CD4-positive, alpha-beta T cell treated with Interleukin-15 for 1 hour (primary cell): ENCODE measurements around the gene CLSTN2.

Experiments
- DNase-seq: peaks from one replicate; pipeline ENCODE4 v3.0.0-alpha.2; 2020

The CLSTN2 gene

GRCh38 chr3:140055092-140055791 is 120.3 kb downstream of the CLSTN2 start:
- DNase-seq = no peak

- no peak for DNase-seq
These were observed 121.1 kb downstream of the CLSTN2 start for GRCh38 chr3:140056047-140056446.

GRCh38 chr3:140061211-140061610 is 126.2 kb downstream of the CLSTN2 start:
- DNase-seq = no peak

DNA sequence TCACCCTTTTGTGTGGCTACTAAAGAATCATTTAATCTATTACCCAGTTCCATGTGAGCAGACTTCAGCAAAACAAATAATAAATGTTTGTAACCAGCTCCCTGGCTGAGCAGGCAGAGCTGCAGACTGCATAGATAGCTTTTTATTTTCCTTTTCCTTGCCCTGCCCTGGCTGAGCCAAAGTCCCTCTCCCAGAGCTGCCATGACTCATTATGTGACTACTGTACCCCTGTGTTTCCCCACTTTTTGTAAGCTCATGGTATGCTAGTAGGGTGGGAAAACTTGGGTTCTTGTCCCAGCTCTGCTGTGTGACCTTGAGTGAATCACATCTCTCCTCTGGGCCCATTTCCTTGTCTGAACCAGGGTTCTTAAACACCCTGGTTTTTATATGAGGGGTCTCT is 127.5 kb downstream of the CLSTN2 start:
- DNase-seq = no peak

GRCh38 chr3:140067487-140067886 is 132.5 kb downstream of the CLSTN2 start:
- DNase-seq = no peak

- no peak for DNase-seq
These were observed 133.6 kb downstream of the CLSTN2 start for GRCh38 chr3:140068494-140069017.

- DNase-seq = no peak
These were observed 138.5 kb downstream of the CLSTN2 start for GRCh38 chr3:140073278-140074045.

GRCh38 chr3:140076552-140076951 is 141.6 kb downstream of the CLSTN2 start:
- DNase-seq = no peak

- DNase-seq = no peak
These were observed 142.4 kb downstream of the CLSTN2 start for GRCh38 chr3:140077406-140077805.

DNA sequence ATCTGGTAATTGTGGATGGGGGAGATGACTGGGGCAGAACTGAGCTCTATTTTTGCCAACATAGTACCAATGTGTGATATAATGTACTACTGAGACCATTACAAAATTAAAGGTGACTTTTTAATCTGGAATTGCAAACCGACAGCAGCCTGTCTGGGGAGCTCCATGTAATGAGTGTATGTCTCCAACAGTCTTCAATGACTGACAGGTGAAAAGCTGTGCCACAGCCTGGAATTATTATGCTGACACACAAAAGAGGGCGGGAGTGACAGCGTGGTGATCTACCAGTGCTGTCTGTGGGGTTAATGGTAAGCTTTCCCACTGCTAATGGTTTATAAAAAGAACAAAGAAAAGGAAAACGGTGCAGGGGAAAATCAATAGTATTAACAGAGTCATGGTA is 143.4 kb downstream of the CLSTN2 start:
- DNase-seq = no peak

- no peak for DNase-seq
These were observed 144.0 kb downstream of the CLSTN2 start for GRCh38 chr3:140078940-140079339.

GRCh38 chr3:140081887-140082286 is 146.9 kb downstream of the CLSTN2 start:
- DNase-seq = no peak

DNA sequence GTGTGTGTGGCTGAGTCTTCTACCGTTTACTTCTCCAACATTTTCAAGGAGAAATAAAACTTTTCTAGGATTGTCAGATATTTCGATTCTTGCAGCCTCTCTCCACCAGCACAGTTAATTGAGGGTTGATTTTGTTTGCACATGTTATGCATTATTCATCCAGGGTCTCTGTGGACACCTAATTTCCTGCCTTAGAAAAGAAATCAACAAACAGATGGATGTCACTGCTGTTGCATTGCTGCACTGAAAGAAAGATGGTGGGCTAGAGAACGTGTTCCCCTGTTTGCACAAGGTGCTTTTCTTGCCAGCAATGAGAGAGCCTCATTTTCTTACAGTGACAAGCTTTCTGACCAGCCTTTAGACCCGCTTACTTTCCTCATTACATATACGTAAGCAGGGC is 150.0 kb downstream of the CLSTN2 start:
- no peak for DNase-seq

DNA sequence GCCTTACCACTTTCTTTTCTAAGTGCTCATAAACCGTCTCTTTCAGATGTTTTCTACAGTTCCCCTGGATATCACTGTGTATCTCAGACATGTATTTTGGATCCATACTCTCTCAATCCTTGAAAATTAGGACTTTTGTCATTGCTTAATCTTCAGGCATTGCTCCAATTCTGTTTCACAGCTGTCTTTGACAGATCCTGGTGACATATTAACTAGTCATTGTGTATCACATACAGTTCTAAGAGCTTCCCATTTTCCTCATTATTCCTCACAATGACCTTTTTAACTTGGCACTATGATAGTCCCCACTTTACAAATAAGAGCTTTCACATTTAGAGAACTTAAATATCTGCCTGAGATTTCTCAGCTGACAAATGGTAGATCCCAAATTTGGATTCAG is 151.7 kb downstream of the CLSTN2 start:
- DNase-seq = no peak

GRCh38 chr3:140088058-140088457 is 153.1 kb downstream of the CLSTN2 start:
- DNase-seq = no peak

DNA sequence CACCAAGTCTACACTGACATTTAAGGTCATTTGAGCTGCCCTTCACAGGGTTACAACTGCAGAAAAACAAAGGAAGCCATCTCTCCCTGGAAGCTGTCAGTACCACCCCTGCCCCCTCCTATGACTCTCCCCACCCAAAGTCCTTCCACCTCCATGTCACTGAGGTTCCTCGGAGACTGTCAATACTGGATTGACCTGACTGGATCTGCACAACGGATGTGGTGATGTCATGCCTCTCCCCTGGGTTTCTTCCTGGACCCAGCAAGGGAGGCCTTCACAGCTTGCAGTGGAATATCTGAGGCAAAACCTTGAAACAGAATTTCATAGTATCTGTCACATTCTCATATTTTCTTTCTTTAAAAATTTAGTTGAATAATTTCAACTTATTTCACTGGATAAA is 153.5 kb downstream of the CLSTN2 start:
- no peak for DNase-seq

DNA sequence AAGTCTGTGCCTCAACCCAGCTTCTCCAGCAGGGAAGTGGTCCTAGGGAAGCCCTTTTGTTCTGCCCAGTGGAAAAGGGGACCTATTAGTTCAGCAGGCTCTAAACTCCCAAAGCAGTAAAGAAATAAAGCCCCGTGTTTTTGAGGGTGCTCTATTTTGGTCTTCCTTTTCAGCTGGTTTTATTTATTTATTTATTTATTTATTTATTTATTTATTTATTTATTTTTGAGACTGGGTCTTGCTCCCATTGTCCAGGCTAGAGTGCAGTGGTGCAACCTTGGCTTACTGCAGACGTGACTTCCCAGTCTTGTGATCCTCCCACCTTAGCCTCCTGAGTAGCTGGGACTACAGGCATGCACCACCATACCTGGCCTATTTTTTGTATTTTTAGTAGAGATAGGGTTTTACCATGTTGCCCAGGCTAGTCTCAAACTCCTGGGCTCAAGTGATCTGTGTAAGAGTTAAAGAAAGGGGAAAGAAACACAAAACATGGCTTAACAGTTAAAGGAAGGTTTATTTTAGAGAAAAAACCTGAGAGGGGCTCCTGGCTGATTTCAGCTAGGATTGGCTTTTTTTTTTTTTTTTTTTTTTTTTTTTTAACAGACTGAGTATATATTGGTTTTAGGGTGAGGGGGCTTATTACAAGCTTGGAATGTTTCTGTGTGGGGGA is 154.6 kb downstream of the CLSTN2 start:
- no peak for DNase-seq

DNA sequence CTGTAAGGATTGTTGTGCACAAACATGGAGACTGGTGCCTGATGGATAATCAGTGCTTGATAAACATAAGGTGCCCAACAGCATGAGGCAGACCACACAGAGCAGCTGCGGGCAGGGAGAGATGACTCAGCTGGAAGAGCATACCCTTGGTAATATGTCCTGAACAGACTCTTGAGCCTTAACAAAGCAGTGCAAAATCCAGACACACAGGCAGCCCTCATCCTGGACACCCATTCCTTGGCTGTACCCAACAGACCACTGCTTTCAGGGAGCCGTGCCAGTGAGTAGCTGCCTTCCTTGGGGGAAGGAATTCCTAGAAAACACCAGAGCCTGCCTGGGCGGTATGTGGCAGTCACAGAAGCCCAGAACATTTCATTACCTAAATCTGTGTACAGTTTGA is 156.2 kb downstream of the CLSTN2 start:
- no peak for DNase-seq

DNA sequence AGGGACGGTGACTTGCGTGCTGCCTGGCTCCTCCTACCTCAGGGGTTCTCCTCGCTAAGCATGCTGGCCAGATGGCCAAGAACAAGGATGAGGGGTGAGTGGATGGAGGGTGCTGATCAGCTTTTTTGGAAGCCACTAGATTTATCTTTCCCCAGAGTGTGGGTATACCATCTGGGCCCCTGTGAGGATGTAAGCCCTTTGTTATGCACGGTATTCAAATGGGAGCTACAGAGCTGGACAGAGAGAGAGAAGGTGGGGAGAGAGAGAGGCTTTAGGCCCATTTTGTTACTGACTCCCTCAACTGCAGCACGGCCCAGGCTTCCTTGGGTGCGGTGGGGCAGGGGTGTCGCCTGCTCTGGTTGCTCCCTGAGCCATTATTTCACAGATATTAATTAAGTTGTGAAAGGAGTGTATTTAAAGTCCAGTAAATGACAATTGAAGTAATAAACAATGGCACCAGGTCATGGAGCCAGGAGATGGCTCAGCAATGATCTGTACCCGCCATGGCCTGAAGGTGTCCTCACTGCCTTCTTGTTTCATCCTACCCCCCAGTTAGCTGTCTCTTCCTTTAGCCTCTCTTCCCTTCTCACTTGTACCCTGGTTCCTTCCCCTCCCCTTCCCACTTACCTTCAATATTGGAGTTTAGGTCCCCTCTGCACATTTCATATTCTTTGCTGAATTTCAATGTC is 158.0 kb downstream of the CLSTN2 start:
- no peak for DNase-seq

- DNase-seq = no peak
These were observed 158.8 kb downstream of the CLSTN2 start for GRCh38 chr3:140093742-140094141.

GRCh38 chr3:140094487-140094886 is 159.5 kb downstream of the CLSTN2 start:
- no peak for DNase-seq

DNA sequence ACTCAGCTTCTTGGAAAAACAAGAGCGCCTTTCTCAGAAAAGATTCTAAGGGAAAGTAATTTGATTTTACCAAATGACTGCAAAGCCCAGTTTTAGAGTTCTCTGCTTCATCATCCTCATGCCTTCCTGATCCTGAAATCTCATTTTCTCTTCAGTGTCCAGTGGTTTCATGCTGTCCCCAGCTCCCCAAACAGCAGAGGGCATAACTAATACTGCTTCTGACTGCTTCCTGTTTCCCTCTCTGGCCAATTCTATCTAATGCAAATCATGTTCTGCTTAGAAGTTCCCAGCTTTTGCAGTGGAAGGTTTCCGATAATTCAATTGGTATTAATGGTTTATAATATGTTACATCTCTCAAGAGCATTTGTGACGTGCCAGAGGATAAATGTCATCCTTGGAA is 161.1 kb downstream of the CLSTN2 start:
- no peak for DNase-seq
